Measurements from ENCODE around the gene CACNA1E.
"Not testable (repeated sequence)": the region's sequence is repeated elsewhere in the genome, so short reads cannot be mapped to it uniquely, and the experiment has no call there.

CACNA1E gene

DNA sequence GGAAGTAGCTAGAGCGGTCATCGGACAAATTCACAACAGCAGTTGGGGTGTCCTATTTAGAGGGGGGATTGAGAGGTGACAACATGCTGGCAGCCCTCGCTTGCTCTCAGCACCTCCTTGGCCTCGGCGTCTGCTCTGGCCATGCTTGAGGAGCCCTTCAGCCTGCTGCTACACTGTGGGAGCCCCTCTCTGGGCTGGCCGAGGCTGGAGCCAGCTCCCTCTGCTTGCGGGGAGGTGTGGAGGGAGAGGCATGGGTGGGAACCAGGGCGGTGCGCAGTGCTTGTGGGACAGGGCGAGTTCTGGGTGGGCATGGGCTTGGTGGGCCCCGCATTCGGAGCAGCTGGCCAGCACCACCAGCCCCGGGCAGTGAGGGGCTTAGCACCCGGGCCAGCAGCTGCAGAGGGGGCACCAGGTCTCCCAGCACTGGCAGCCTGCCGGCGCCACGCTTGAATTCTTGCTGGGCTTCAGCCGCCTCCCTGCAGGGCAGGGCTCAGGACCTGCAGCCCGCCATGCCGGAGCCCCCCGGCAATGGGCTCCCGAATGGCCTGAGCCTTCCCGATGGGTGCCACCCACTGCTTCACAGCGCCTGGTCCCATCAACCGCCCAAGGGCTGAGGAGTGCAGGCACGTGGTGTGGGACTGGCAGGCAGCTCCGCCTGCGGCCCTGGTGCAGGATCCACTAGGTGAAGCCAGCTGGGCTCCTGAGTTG is 349.0 kb downstream of the CACNA1E start:
- not testable (repeated sequence) for FAIRE-seq

DNA sequence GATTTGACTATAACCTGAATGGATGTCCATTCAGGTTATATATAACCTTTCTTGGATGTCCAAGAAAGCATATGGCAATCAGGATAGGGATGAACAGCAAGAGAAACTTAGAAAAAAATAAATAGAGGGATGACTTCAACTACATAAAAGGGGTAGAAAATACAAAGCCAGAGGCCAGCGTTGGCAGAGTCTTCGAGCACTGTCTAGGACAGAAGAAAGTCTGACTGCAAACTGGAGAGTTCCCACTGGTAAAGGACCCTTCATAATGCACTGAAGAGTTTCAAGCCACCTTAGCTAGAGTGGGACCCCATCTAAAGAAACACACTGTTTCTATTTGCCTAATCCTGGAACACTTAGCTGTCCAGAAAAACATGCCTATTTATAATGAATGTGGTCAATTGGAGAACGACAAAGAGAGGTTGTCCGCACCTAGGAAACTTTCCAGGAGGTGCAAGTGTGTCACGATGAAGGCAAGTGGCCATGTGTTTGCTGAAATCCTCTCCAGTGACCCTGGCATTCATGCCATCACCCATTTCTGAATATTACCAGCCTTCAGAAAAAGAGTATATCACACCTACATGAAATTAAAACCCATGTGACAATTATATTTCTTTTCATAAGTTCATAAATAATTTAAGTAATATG is 362.8 kb downstream of the CACNA1E start:
- FAIRE-seq, result no peak

- no peak for FAIRE-seq
Observed at GRCh38 chr1:181846681-181847080, 363.4 kb downstream of the CACNA1E start.

DNA sequence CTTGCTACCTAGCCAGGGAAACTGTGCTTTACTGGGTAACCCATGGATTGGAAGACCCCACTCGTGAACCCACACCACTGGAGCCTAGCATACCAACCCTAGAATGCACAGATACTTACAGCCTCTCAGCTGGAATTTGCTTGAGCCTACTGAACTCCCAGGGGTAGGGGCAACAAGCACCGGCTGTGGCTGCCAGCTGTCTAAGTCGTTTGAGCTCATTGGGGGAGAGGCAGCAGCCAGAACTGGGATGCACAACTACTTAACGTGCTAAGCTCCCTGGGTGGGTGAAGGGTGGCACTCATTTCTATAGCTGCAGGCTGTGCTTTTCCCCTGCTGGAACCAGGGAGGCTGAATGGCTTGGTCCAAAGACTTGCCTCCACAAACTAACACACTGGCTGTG is 365.8 kb downstream of the CACNA1E start:
- FAIRE-seq, result no peak

DNA sequence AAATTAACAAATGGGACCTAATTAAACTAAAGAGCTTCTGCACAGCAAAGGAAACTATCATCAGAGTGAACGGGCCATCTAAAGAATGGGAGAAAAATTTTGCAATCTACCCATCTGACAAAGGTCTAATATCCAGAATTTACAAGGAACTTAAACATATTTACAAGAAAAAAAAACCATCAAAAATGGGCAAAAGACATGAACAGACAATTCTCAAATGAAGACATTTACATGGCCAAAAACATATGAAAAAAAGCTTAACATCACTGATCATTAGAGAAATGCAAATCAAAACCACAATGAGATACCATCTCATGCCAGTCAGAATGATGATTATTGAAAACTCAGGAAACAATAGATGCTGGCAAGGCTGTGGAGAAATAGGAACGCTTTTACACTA is 370.9 kb downstream of the CACNA1E start:
- not testable (repeated sequence) for FAIRE-seq

DNA sequence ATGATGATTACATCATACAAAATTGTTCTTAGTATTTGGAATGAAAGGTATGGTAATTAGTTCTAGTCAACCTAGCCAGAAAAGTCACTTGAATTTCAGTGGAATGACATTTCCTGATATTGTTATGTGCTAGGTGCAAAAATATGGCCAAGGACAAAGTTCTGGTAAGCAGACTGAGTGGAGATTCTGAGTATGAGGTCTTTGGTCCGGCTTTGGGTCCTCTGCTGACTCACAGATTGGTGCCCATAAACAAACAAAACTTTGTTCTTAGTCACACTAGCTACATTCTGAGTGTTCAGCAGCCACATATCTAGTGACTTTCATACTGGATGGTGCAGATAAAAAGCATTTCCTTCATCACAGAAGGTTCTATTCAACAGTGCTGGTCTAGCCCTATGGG is 372.1 kb downstream of the CACNA1E start:
- FAIRE-seq, result no peak
